GM19452 (cell line): ENCODE measurements around the gene TEX35.

Source experiments
- ATAC-seq: cut with Tn5 transposase; IDR thresholded peaks from one replicate; pipeline ENCODE4 v1.9.1; 2021; ENCODE audit not compliant: unreplicated experiment

TEX35 gene

GRCh38 chr1:178516110-178516509 is 3.2 kb downstream of the TEX35 start:
- no peak for ATAC-seq

GRCh38 chr1:178518894-178519293 is 6.0 kb downstream of the TEX35 start:
- no peak for ATAC-seq

GRCh38 chr1:178520803-178521202 is 7.9 kb downstream of the TEX35 start:
- no peak for ATAC-seq

GRCh38 chr1:178521241-178521640 is 8.3 kb downstream of the TEX35 start:
- ATAC-seq: no peak

- no peak for ATAC-seq
Observed at GRCh38 chr1:178527117-178527516, 14.2 kb downstream of the TEX35 start.

- ATAC-seq: no peak
Observed at GRCh38 chr1:178528228-178528952, 15.5 kb downstream of the TEX35 start.

GRCh38 chr1:178528953-178529335 is 16.0 kb downstream of the TEX35 start:
- no peak for ATAC-seq

GRCh38 chr1:178529364-178530036 is 16.6 kb downstream of the TEX35 start:
- ATAC-seq: no peak

GRCh38 chr1:178530037-178530402 is 17.1 kb downstream of the TEX35 start:
- no peak for ATAC-seq

GRCh38 chr1:178530502-178530901 is 17.6 kb downstream of the TEX35 start:
- no peak for ATAC-seq

GRCh38 chr1:178531887-178532286 is 19.0 kb downstream of the TEX35 start:
- no peak for ATAC-seq

GRCh38 chr1:178532392-178532791 is 19.5 kb downstream of the TEX35 start:
- ATAC-seq: peak; percentile 90

- ATAC-seq: no peak
Observed at GRCh38 chr1:178533121-178533946, 20.4 kb downstream of the TEX35 start.

- ATAC-seq: no peak
Observed at GRCh38 chr1:178534137-178534868, 21.4 kb downstream of the TEX35 start.

- no peak for ATAC-seq
Observed at GRCh38 chr1:178536329-178536728, 23.4 kb downstream of the TEX35 start.

- ATAC-seq: no peak
Observed at GRCh38 chr1:178536844-178537371, 24.0 kb downstream of the TEX35 start.

- no peak for ATAC-seq
Observed at GRCh38 chr1:178537382-178538090, 24.6 kb downstream of the TEX35 start.

- no peak for ATAC-seq
Observed at GRCh38 chr1:178538192-178538916, 25.4 kb downstream of the TEX35 start.

GRCh38 chr1:178539291-178539690 is 26.4 kb downstream of the TEX35 start:
- no peak for ATAC-seq

- ATAC-seq: no peak
Observed at GRCh38 chr1:178540204-178540603, 27.3 kb downstream of the TEX35 start.
